Stimulated activated naive CD4-positive, alpha-beta T cell (primary cell): Measurements from ENCODE around the gene RCL1.

Experiments used
- DNase-seq, 6 experiments: peaks; one replicate each; lab custom pipeline; 2025; lab: John Stamatoyannopoulos, UW

Gene RCL1

GRCh38 chr9:4812858-4813257, 20.1 kb downstream of the RCL1 start:
- no peak for DNase-seq

- DNase-seq, result no peak
Observed at GRCh38 chr9:4814913-4815312, 22.2 kb downstream of the RCL1 start.

GRCh38 chr9:4815381-4815956, 22.7 kb downstream of the RCL1 start:
- no peak for DNase-seq

GRCh38 chr9:4820168-4820567, 27.4 kb downstream of the RCL1 start:
- DNase-seq, result no peak

GRCh38 chr9:4821133-4821532, 28.4 kb downstream of the RCL1 start:
- DNase-seq, result no peak

GRCh38 chr9:4822057-4822456, 29.3 kb downstream of the RCL1 start:
- DNase-seq, result peak in 1 of 6 experiments; percentile 9

GRCh38 chr9:4826417-4827166, 33.8 kb downstream of the RCL1 start:
- DNase-seq, result no peak

- no peak for DNase-seq
Observed at GRCh38 chr9:4827224-4827623, 34.5 kb downstream of the RCL1 start.

- DNase-seq, result no peak
Observed at GRCh38 chr9:4828761-4829160, 36.0 kb downstream of the RCL1 start.

- no peak for DNase-seq
Observed at GRCh38 chr9:4829969-4830368, 37.2 kb downstream of the RCL1 start.

- DNase-seq, result no peak
Observed at GRCh38 chr9:4830699-4831098, 38.0 kb downstream of the RCL1 start.

- DNase-seq, result no peak
Observed at GRCh38 chr9:4831119-4831518, 38.4 kb downstream of the RCL1 start.

- no peak for DNase-seq
Observed at GRCh38 chr9:4831944-4832343, 39.2 kb downstream of the RCL1 start.

- DNase-seq, result no peak
Observed at GRCh38 chr9:4832786-4833579, 40.2 kb downstream of the RCL1 start.

- DNase-seq, result no peak
Observed at GRCh38 chr9:4833781-4834560, 41.2 kb downstream of the RCL1 start.

- DNase-seq, result no peak
Observed at GRCh38 chr9:4836676-4837075, 43.9 kb downstream of the RCL1 start.

- DNase-seq, result no peak
Observed at GRCh38 chr9:4837261-4838188, 44.8 kb downstream of the RCL1 start.

GRCh38 chr9:4838189-4838546, 45.4 kb downstream of the RCL1 start:
- no peak for DNase-seq

- no peak for DNase-seq
Observed at GRCh38 chr9:4839470-4839912, 46.7 kb downstream of the RCL1 start.

- DNase-seq, result no peak
Observed at GRCh38 chr9:4840018-4840417, 47.3 kb downstream of the RCL1 start.

GRCh38 chr9:4842213-4842612, 49.5 kb downstream of the RCL1 start:
- no peak for DNase-seq
